GDM1 (cell line): ENCODE data around the gene UBL4B.

Source experiments
- DNase-seq: peaks from one replicate; lab custom pipeline; 2025; lab: John Stamatoyannopoulos, UW

UBL4B gene

DNA sequence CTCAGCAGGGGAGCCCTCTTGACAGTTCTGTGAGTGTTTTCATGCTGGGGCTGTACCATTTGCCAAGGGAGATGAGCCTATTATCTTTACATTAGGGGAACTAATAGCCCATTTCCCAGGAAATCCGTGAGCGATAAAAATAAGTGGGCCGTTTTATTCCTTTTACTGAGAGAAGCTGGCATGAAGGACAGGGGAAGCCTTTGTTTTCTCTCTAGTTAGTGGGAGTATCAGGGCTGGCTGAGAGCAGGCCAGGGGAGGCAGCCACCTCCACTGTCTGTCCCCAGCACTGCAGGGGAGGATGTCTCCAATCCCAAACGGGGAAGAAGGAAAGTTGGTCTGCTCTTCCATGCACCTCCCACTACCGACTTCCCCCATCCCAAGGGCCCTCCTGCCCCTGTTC is 2.5 kb downstream of the UBL4B start:
- no peak for DNase-seq

GRCh38 chr1:110118636-110119396 is 6.6 kb downstream of the UBL4B start:
- DNase-seq, result no peak

DNA sequence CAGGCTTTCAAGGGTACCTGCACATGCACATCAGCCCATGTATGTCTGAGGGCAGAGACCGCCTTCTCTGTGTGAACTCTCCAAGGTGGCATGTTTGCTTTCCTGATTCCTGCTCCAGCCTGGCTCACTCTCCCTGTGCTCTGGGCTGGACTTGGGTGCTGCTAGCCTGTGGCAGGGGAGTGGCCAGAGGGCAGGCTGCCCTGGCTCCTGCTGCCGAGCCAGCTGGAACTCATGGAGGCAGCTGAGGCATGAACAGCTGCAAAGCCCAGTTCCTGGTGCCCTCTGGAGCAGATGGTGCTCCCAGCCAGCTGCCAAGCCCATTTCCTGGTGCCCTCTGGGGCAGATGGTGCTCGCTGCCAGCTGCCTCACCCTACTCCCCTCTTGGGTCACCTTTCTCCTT is 7.6 kb downstream of the UBL4B start:
- no peak for DNase-seq

DNA sequence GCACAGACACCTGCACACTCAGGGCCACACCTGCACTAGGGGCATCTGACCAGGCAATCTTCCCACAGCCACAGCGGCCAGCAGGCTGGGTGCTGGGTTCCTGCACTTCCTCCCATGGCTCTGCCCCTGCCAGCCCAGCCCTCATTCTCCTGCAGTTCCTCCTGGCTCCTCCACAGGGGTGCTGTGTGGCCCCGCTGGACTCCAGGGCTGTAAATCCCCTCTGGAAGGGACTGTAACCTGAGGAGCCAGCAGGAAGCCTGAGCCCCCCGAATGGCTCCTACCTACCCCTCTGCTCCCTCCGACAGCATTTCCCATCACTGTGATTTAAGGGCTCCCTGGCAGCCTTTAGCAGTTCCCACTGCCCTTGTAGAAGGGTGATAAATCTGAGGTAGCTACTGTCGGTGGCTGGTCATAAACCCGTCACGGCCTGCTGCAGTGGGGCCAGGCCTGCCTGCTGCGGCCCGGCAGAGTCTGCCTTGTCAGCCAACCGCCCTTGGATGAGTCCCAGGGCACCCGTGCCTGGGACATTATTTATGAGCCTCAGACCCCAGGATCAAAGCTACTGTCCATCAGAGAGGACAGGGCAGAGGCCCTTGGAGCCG is 8.8 kb downstream of the UBL4B start:
- no peak for DNase-seq

DNA sequence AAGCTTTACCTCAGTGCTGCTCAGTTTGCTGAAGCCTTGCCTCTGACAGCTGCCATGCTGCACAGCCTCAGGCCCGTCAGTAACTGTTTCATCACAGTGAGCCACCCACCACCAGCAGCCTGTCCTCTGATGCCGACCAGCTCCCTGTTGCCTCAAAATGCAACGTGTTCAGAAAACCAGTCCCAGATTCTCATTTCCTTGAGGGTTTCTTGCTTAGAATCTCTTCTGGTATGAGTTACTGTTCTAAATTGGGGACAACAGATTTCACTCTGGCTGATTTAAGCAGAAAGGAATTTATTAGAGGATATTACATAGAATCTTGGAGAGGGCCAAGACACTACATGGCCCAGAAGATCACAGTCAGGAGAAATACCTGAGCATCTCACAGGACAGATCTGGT is 11.0 kb downstream of the UBL4B start:
- no peak for DNase-seq

GRCh38 chr1:110125810-110126209 is 13.6 kb downstream of the UBL4B start:
- DNase-seq, result no peak

GRCh38 chr1:110130113-110130591 is 17.9 kb downstream of the UBL4B start:
- no peak for DNase-seq

- no peak for DNase-seq
Observed at GRCh38 chr1:110130989-110131388, 18.7 kb downstream of the UBL4B start.

DNA sequence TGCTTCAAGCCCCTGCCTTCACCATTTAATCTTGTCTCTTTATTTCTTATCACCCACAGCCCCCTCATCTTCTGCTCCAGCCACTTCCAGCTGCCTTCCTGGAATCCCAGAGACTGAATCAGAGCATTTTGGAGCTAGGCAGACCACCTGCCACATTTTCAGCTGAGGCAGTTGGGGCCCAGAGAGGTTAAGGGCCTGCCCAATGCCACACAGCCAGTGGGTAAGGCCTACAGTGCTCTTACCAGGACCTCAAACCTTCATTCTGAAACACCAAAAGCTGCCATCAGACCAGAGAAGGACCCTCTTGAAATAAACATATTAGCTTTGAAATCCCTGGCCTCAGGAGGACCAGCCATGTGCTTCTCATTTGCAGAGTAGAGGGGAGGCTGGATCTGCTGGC is 20.4 kb downstream of the UBL4B start:
- no peak for DNase-seq

DNA sequence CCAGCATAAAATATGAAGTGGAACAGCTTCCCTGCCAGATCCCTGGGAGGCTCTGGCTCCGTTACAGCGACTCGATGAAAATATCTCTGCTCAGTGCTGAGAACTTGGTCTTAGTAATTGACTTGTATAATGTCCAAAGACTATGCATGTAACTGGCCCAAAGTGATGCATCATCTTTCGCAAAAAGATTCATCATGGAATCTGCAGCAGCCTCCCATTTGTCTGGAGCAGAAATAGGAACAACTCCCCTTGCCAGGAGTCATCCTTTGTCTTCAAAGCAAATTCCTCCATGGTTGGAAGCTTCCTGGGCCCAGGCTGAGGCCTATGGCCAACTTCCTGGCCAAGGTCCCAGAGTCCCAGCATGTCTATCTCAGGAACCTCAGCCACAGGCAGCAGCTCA is 21.2 kb downstream of the UBL4B start:
- no peak for DNase-seq

GRCh38 chr1:110134050-110134595 is 21.9 kb downstream of the UBL4B start:
- DNase-seq, result no peak

GRCh38 chr1:110135246-110135645 is 23.0 kb downstream of the UBL4B start:
- no peak for DNase-seq

DNA sequence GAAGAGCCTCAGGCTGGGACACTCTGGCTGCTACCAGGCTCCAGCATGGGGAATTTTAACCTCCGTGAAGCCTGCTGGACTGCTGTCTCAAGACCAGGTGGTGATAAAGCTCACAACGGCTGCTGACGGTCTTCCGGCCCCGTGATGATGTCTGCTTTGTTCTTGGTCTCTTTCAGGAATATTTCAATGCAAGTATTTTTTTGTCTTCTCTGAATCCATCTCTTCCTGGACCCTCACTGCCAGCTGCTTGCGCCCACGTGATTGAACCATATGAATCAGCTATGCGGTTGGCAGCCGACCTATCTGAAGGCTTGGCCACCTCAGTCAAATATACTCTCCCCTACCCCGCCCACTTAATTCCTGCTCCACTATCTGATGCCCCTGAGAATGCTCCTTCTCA is 23.4 kb downstream of the UBL4B start:
- DNase-seq, result no peak

GRCh38 chr1:110136911-110137310 is 24.7 kb downstream of the UBL4B start:
- no peak for DNase-seq

DNA sequence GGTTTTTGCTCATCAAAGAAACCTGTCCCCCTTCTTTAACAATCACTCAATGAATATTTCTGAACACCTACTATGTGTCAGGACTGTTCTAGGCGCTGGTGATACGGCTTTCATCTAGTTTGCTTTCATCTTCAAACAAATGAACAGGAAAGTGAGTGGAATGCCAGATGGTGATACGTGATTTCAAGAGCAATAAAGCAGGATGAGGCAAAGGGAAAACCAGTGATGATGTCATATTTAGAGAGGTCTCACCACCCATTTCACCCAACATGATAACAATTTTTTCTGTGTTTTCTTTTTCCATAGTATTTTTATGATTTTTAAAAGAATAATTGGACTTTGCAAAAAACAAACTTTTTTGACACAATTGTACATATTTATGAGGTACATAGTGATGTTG is 26.7 kb downstream of the UBL4B start:
- DNase-seq, result no peak

DNA sequence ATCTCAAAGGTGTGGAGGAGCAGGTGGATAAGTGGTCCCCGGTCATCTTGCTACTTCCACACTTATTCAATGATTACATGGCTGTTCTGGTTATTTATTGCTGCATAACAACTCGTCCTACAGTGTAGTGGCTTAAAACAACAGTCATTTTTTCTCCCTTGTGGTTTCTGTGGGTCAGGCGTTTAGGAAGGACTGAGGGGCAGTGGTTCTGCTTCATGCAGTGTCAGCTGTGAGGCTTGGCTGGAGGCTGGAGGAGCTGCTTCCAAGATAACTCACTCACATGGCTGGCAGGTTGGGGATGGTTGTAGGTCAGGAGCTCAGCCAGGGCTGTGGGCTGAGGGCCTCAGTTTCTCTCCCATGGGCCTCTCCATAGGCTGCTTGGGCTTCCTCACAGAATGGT is 32.1 kb downstream of the UBL4B start:
- no peak for DNase-seq

DNA sequence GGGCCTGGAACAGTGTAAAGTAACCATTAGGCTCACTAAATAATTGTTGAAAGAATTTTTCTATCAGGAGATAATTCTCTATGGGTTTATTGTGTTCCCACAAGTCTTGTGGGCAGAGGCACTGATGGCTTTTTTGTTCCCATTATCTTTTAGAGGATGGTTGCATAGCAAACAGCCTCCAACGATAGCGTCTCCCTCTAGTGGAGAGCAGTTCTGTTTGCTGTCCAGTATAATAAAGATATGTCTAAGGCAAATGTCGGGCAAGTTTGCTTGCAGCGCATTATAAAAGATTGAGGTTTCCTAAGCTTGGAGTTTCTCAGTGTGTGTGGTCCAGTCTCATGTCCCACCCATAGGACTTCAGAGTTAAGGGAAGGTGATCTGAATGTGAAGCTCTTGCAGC is 36.7 kb downstream of the UBL4B start:
- no peak for DNase-seq

DNA sequence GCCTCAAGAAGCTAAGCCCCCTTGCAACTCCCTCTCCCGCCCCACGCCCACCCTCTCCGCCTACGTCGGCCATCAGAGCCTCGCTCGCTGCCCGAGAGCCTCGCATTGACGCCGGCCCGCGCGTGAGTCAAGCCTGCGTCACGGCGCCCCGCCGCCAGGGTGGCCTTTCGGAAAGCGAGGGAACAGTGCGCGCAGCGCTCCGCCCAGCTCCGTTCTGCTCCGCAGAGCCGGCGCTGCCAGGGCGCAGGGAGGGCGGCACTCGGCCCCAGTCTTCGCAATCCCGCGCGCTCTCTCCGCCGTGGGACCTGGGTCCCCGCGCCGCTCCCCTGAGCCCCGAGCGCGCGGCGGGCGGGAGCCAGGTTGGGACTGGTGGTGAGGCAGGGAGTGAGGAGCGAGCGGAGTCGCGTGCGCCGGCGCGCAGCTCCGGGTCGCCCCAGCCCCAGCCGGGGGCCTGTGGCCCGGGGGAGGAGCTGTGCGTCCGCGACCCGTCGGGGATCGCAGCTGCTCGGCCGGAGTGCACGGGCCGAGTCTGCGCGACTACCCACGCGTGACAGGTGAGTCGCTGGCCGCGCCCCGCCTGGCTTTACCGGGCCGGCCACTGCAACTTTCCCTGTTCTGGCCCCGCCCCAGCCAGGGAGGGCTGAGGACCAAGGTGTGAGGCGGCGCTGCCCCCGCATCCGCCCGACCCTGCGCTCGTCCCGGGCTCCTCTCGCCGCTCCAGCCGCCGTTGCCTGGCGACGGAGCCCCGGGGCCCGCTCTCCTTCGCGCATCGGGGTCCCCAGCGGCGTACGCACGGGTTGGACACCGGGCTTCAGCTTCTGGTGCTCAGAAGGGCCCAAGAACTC is 38.3 kb downstream of the UBL4B start, which contains the start of gene SLC6A17:
TSS of gene SLC6A17 (plus strand) at position 165 of the 845 bp plus-strand sequence. CDS start 16,436 bp downstream, outside the sequence.
- no peak for DNase-seq

DNA sequence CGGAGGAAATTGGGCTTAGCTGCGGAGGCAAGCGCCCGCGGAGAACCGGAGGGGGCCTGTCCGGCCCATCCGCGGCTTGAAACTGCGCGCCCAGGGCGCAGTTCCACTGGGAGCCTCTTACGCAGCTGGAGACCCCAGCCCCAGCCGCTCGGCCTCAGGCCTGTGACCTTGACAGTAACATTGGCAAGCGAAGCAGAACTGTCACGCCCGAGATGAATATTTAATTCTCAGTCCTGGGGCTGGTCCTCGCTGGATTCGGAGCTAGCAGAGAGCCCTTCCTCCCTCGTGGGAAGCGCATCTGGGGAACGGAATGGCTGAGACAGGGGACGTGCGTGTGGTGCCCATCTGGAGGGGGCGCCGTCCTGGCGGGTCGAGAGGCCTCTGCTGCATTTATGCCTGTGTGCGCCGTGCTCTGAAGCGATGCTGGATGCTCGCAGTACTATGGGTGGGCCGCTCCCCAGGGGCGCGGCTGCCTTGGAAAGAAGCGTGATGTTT is 39.0 kb downstream of the UBL4B start:
- no peak for DNase-seq

- DNase-seq, result no peak
Observed at GRCh38 chr1:110152133-110152785, 40.0 kb downstream of the UBL4B start.

DNA sequence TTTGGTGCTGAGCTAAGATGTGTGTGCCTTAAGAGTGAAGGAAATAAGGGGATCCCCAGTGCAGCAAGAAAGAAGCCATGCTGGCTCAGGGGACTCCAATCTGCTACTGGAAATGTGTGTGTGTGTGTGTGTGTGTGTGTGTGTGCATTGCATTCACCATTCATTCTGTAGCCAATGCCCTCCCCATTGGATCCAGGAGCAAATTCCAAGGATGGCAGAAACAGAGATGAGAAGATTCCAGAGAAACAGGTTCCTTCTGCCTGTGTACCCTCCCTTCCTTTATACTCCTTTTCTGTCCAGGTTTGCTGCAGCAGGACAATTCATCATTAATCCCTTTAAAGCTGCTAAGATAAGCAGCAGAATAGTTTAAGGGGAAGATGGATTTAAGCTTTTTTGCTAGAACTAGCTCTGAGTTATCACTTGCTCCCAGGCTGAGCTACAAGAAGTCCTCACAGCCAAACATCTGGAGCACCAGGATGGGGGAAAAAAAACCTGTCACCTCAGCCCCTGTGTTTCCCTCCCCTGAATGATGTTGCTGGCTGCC is 41.2 kb downstream of the UBL4B start:
- no peak for DNase-seq
